Astrocyte (in vitro differentiated cells and primary cell): ENCODE measurements around the gene HSD17B12.

Source experiments
- EZH2 ChIP-seq: IDR thresholded peaks from 2 replicates; pipeline ENCODE4 v1.6.1; 2012; ENCODE audit warnings: mild to moderate bottlenecking, low read length, inconsistent platforms; ENCODE audit not compliant: insufficient read depth
- TF ChIP-seq, protein P1 (sequence below): IDR thresholded peaks from 2 replicates; pipeline ENCODE4 v1.5.1; 2011; ENCODE audit warnings: low read depth, mild to moderate bottlenecking, inconsistent platforms, low read length, moderate library complexity; ENCODE audit not compliant: insufficient read depth

- TF ChIP-seq, protein P1, sequence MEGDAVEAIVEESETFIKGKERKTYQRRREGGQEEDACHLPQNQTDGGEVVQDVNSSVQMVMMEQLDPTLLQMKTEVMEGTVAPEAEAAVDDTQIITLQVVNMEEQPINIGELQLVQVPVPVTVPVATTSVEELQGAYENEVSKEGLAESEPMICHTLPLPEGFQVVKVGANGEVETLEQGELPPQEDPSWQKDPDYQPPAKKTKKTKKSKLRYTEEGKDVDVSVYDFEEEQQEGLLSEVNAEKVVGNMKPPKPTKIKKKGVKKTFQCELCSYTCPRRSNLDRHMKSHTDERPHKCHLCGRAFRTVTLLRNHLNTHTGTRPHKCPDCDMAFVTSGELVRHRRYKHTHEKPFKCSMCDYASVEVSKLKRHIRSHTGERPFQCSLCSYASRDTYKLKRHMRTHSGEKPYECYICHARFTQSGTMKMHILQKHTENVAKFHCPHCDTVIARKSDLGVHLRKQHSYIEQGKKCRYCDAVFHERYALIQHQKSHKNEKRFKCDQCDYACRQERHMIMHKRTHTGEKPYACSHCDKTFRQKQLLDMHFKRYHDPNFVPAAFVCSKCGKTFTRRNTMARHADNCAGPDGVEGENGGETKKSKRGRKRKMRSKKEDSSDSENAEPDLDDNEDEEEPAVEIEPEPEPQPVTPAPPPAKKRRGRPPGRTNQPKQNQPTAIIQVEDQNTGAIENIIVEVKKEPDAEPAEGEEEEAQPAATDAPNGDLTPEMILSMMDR: no peak
- TF ChIP-seq EZH2: no peak
Observed at GRCh38 chr11:43765194-43765593, 84.7 kb downstream of the HSD17B12 start.
